Stimulated activated CD8-positive, alpha-beta memory T cell treated with anti-CD3 and anti-CD28 coated beads, Interleukin-4, amount 100 ng/mL, for 24 hours (primary cell): ENCODE measurements around the gene PSKH1.
"Not testable (repeated sequence)": the region's sequence is repeated elsewhere in the genome, so short reads cannot be mapped to it uniquely, and the experiment has no call there.

Experiments
- DNase-seq: peaks from one replicate; pipeline ENCODE4 v3.0.0-alpha.2; 2020; ENCODE audit warnings: low read depth

Gene PSKH1

GRCh38 chr16:67892899-67893742, at the start of gene PSKH1:
TSS of gene PSKH1 (plus strand) at chr16:67893254. CDS start at chr16:67908750, 15,496 bp downstream.
- DNase-seq: peak; percentile 89

DNA sequence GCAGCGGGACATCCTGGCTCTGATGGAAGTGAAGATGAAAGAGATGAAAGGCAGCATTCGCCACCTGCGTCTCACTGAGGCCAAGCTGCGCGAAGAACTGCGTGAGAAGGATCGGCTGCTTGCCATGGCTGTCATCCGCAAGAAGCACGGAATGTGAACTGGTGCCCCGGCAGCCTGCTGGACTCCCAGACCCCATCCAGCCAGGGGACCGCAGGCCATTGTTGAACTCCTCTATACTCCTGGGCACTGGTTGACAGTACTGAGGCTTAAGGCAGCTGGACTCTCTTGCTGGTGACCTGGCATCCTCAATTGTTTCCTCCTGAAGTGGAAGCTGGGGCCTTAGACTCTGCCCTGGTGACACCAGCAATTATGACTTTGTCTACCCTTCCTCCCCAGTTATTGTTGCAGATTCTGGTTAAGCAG, 49.7 kb upstream of the PSKH1 start:
- no peak for DNase-seq

DNA sequence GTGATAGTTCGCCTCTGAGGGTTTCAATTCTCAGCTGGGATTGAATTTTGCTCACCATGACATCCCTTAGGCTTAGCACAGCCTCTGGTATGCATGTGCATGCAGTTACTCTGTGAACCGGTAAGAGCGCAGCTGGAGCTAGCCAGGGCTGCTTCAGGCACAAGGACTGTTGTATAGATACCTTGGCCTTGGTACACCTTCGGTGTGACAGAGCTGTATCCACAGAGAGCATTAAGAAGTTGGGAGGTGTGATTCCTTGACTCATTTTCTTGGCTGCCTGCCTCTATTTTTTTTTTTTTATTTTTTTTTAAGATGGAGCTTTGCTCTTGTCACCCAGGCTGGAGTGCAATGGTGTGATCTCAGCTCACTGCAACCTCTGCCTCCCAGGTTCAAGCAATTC, 48.6 kb upstream of the PSKH1 start:
- DNase-seq: no peak

- DNase-seq: no peak
Observed at GRCh38 chr16:67845291-67846062, 47.6 kb upstream of the PSKH1 start.

DNA sequence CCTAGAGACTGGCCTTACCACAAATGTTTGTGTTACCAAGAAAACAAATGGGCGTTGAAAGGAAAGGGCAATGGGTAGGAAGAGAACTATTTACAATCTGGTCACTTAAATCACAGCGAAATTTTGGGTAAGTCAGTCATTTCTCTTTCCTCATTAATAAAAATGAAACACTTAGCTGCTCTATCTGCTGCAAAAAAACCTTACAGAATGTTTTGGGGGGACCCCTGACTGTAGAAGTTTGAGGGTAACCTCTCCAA, 47.1 kb upstream of the PSKH1 start:
- DNase-seq: no peak

DNA sequence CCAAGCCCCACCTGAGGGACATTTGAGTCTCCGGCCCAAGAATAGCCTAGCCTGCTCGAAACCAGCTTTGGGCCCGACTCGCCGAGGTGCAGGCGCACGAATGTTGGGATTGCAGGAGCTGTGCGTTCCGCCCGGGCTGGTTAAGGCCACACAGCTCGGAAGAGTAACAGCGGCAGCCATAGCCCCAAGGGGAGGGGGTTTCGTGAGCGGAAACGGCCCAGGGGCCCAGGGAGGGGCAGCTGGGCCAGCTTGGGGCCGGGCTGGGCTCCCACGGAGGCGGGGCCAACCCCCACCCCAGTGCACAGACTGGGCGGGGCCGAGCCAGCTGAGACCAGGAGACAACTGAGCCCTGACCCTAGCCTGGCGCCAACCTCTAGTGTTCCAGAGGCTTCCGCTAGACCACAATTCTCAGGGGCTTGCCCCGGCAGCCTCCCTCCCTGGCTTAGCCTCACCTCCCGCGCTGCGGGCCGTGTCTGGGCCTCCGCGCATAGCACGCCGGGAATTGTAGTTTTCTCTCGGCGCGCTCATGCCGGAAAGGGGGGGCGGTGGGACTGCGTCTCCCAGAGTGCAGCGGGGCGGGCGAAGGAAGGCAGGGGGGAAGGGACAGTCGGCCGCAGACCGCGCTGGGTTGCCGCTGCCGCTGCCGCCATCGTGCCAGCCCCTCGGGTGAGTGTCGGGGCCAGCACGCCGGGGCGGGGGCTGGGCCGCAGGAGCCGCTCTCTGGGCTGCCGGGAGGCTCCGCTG, 46.6 kb upstream of the PSKH1 start, which contains the start of gene NUTF2:
Gene NUTF2, plus strand, starts transcription at position 614 of the 744 bp plus-strand sequence. CDS start 18,198 bp downstream, outside the sequence.
- DNase-seq: peak; percentile 91

DNA sequence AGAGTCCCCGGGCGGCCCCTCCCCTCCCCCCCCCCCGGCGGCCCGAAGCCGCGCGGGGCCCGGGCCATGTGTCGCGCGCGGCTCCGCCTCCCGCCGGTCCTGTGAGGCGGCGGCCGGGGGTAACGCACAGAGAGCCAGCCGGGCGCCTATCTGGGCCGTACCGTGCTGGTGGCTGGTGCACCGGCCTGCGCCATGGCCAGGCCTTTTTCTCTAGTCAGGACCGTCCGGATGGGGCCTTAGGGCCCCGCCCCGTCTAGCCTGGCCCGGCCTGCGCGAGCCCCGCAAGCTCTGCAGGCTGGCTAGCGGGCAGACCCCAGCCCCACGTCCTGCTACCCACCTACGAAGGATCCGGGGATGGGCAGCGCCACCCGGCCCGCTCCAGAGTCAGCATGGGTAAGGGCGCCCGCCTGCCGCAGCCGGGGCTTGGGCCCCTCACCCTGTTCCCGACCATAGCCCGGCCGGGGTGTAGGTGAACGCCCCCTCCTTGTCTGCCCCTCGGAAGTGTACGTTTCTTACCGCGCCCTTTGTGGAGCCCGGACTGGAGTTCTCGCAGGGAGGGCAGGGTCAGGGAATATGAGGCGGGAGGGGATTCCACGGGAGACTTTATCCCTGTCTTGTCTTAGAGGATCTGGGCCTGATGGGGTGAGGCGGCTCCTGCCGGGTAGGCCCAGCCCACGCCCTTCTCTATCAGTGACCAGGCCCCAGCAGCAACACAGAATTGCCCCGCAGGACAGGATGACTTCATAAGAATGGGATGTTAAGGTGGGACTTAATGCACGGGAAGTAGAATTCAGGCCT, 45.8 kb upstream of the PSKH1 start, which contains the start of gene CENPT:
Gene CENPT, minus strand, starts transcription at position 630 of the 798 bp plus-strand sequence. CDS start 13,834 bp downstream, outside the sequence.
- no peak for DNase-seq

- no peak for DNase-seq
Observed at GRCh38 chr16:67848118-67848517, 44.9 kb upstream of the PSKH1 start.

DNA sequence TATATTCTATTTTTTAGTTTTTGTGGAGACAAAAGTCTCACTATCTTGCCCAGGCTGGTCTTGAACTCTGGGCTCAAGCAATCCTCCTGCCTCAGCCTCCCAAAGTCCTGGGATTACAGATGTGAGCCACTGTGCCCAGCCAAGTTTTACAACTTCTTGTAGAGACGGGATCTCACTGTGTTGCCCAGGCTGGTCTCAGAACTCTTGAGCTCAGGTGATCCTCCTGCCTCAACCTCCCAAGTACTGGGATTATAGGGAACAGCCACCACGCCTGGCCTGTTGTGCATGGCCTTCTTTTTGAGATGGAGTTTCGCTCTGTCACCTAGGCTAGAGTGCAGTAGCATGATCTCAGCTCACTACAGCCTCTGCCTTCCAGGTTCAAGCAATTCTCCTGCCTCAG, 39.4 kb upstream of the PSKH1 start:
- no peak for DNase-seq

- DNase-seq: no peak
Observed at GRCh38 chr16:67855789-67856188, 37.3 kb upstream of the PSKH1 start.

DNA sequence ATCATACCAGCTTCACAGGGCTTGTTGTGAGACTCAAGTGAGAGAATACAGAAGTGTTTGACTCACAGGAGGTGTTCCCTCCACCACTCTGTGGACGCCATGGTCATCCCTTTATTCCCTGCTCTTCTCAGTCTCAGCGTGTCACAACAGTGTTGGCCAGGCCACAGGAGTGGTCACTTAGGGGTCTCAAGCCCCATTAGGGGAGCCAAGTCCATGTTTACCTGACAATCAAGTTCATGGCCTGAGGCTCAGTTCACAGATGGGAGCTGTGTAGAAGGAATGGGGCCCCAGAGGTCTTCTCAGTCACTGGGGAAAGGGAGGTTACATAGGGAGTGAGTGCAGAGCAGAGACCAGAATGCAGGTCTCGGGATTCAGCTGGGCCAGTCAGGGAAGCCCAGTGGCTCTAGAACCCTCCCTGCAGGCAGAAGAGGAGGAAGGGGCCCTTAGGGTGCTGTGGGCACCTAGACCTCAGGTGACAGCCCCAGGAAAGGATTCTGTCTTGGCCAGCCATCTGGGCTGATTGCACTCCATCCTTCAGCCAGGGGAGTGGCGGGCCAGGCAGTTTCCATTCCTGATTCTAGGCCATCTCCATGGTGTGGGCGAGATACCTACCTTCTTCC, 36.0 kb upstream of the PSKH1 start:
- no peak for DNase-seq

DNA sequence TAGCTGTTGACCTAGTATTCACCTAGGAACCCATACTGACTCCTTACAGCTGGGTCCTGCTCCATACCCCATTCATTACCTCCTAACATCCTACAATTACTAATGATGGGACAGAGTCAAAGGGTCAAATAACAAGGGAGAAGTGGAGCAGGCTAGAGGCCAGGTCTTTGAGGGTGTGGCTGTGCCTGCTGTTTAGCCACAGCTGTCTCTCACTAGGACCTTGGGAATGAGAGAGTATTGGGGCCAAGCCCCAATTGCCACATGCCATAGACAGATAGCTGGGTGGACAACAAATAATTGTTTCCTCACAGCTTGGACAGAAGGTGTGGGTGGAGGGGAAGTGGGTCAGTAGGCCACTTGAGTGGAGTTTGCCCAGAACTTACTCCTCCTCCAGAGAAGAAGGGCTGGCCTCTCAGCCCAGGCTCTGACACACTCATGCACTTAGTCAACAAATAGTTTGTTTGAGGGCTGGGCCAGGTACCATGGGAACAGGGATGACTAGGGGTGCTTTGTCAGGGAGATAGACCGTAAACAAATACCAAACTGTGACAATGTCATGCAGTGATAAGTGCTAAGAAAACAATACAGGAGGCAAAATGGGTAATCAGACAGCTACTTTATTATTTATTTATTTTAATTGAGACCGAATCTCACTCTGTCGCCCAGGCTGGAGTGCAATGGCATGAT, 35.4 kb upstream of the PSKH1 start:
- no peak for DNase-seq

DNA sequence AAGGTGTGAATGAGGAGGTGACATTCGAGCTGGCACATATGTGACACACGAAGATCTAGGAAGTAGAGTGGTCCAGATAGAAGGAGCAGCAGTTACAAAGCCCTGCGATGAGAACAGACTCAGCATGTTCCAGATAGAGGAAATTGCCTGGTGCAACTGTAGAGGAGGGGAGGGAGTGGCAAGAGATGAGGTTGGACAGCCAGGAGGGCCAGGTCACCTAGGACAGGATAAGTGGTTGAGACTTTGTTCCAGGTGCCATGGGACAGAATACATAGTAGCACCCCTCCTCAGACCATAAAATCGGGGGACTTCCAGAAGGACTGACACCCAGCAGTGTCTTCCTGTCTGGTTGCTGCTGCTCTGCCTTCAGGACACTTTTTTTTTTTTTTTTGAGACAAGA, 34.6 kb upstream of the PSKH1 start:
- DNase-seq: no peak

GRCh38 chr16:67860589-67861398, 32.3 kb upstream of the PSKH1 start:
- DNase-seq: no peak

- DNase-seq: no peak
Observed at GRCh38 chr16:67861877-67862276, 31.2 kb upstream of the PSKH1 start.

GRCh38 chr16:67862623-67863583, 30.2 kb upstream of the PSKH1 start:
- no peak for DNase-seq

DNA sequence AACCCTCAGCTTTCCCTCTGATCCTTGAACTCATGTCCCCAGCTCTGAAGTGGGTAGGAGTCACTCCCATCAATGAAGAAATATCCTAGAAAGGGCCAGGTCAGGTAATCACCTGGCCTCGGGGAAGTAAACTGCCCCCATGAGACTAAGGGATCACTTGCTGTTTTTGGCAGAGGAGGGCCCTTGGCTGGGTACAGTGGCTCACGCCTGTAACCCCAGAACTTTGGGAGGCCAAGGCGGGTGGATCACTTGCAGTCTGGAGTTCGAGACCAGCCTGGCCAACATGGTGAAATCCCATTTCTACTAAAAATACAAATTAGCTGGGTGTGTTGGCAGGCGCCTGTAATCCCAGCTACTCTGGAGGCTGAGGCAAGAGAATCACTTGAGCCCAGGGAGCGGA, 29.0 kb upstream of the PSKH1 start:
- not testable (repeated sequence) for DNase-seq

GRCh38 chr16:67864594-67864993, 28.5 kb upstream of the PSKH1 start:
- DNase-seq: no peak

DNA sequence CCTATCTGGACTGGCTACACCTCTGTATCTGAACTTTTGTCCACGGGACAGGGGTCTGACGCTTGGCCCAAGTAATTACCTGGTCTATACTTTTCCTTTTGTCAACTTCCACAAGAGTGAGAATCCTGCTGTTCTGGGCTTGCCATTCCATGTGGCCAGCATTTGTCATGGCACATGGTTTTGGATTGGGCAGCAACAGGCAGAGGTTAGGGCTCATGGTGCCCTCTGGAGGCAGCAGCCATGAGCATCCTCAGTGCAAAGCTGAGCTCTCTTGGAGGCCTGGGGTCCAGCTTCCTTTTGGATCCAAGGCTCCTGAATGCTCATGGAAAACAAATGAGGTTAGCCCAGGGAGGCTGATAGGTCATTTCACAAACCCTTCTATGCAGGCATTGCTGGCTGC, 27.7 kb upstream of the PSKH1 start:
- DNase-seq: no peak
